Esophagus (tissue), 2 donors: ENCODE measurements around the gene SUGCT. TPM values are rescaled to one million over a fixed set of nuclear protein-coding genes. Genes with fewer than 3 reads are reported as not detected.
A peak's percentile ranks its signal among the peaks of the same experiment; 100 is the strongest.

Experiments
- H3K27ac ChIP-seq, 2 donors: one replicate each; pipeline ENCODE4 v1.5.1; 2013; ENCODE audit warnings: low read depth in 2 of 2, mild to moderate bottlenecking in 2 of 2, inconsistent platforms in 1 of 2, low read length in 1 of 2, moderate library complexity in 1 of 2
- H3K27me3 ChIP-seq, 2 donors: one replicate each; pipeline ENCODE4 v1.6.1; 2013; ENCODE audit warnings: low read length in 2 of 2, control low read depth in 1 of 2, mild to moderate bottlenecking in 1 of 2; ENCODE audit not compliant: insufficient read depth in 2 of 2, control insufficient read depth in 1 of 2
- H3K36me3 ChIP-seq, 2 donors: one replicate each; pipeline ENCODE4 v1.6.1; 2013; ENCODE audit warnings: low read length in 1 of 2; ENCODE audit not compliant: control insufficient read depth in 2 of 2, insufficient read depth in 2 of 2
- H3K4me1 ChIP-seq, 2 donors: one replicate each; pipeline ENCODE4 v1.6.1; 2013; ENCODE audit warnings: low read length in 1 of 2; ENCODE audit not compliant: control insufficient read depth in 2 of 2, insufficient read depth in 2 of 2
- H3K4me3 ChIP-seq, 2 donors: one replicate each; pipeline ENCODE4 v1.5.1; 2013; ENCODE audit warnings: low read length in 2 of 2, mild to moderate bottlenecking in 2 of 2, low read depth in 1 of 2, moderate library complexity in 1 of 2
- H3K9me3 ChIP-seq, 2 donors: one replicate each; pipeline ENCODE4 v1.6.1; 2013; ENCODE audit warnings: mild to moderate bottlenecking in 2 of 2, low read depth in 1 of 2, low read length in 1 of 2, moderate library complexity in 1 of 2; ENCODE audit not compliant: control insufficient read depth in 2 of 2, insufficient read depth in 1 of 2
- WGBS, 2 donors: extraction: QIAGEN DNeasy Blood & Tissue Kit; methylation state at CpG; one replicate each; pipeline ENCODE4 v1.1.7; 2013; 5-methylcytosine and 5-hydroxymethylcytosine counted together
- polyA plus RNA-seq, 2 donors: library from polyadenylated mRNA; stranded (reverse); fragments of 200-250 nt; gene quantifications; one replicate each; pipeline ENCODE4 v1.2.3, GENCODE V29; 2013
- donor health status: healthy with polysubstance abuse.
- donor health status: Bipolar disorder and iron deficiency.

SUGCT gene
- polyA plus RNA-seq, 2 donors: 1.7 to 2.3 TPM

DNA sequence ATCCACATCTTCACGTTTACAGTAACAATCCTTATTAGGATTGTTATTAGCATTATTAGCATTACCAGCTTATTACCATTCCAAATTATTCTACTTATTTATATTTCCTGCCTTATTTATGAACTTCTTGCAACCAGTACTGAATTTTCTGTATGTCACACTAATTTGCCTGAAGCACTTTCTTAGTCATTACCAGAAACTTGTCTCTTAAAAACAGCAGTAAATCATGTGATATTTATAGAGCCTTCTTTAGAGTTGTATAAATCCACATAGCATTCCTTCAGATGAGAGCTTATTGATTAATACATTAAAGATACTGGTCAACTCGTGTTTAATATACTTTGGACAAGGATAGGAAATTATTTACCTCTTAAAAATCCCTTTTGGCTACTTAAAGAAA lies 618.6 kb downstream of the SUGCT start:
- WGBS, 2 donors: 46 to 49% methylated on average over 2 of the region's 2 CpGs
- Histone ChIP-seq H3K4me3 (no peak overlapping the region), H3K27ac (no peak overlapping the region), H3K4me1 (no peaks in the 10 kb centered on the region), H3K9me3 (no peaks in the 10 kb centered on the region), H3K36me3 (no peaks in the 10 kb centered on the region), H3K27me3 (no peaks in the 10 kb centered on the region)

DNA sequence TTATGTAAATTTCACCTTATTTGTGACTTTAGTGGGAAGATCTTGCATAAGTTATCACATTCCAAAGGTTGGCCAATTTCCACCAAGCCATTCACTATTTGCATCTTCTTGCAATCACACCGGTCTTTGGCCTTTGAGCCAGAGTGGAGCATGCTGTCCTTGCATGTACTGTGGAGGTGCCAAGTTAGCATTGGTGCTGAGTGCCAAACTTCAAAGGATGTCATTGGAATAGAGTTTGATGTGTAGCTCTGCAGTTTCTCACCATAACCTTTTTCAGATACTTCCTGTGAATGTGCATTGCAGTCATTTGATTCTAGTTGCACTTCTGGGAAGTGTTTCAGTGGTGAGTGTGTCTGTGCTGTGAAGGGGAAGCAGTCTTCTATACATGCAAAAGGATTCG lies 620.6 kb downstream of the SUGCT start:
- H3K4me3 ChIP-seq: no peak overlapping the region
- H3K36me3 ChIP-seq: no peaks in the 10 kb centered on the region
- no peaks in the 10 kb centered on the region for H3K27me3 ChIP-seq
- WGBS, 2 donors: 70 to 75% methylated on average over 2 of the region's 2 CpGs
- H3K9me3 ChIP-seq: no peaks in the 10 kb centered on the region
- H3K4me1 ChIP-seq: no peaks in the 10 kb centered on the region
- no peak overlapping the region for H3K27ac ChIP-seq

DNA sequence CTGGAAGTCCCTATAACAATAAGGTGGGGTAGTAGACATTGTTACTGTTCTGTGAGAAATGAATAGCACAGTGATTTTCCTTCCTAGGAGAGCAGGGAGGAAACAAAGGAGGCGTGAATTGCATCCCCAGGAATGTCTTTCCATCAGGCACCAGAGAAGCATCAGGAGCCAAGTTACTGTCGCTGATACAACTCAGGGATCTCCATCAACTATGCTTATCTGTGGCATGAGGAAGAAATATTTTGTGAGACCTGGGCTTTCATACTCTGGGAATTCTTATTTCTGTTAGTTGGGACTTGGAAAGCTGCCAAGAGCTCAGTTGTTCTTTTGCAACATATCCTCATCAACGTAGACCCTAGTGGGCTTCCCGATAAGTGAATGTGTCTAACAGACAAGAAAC lies 622.3 kb downstream of the SUGCT start:
- H3K27me3 ChIP-seq: no peaks in the 10 kb centered on the region
- WGBS, 2 donors: 78 to 83% methylated on average over 4 of the region's 4 CpGs

DNA sequence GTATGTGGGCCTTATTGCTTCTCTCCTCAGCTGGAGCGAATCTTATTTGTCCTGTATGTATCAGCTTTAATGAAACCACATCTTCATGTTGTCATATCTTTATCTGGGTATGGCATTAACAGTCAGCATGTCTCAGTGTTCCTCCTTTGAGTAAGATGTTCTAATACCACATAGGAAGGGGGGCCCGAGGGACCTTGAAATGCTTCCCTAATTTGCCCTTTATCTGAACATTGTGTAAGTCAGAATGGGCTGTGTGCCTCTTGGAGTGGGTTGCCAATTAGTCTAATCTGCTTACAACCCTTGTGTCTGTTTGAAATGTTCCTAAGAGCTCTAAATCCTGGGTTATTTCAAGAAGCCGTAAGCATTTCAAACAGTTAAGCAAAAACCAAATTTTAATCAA lies 623.8 kb downstream of the SUGCT start:
- H3K36me3 ChIP-seq: no peaks in the 10 kb centered on the region
- no peak overlapping the region for H3K4me3 ChIP-seq
- 78 to 83% methylated on average over 3 of the region's 3 CpGs for WGBS, 2 donors
- H3K27me3 ChIP-seq: no peaks in the 10 kb centered on the region
- H3K27ac ChIP-seq: no peak overlapping the region
- H3K4me1 ChIP-seq: no peaks in the 10 kb centered on the region
- H3K9me3 ChIP-seq: no peaks in the 10 kb centered on the region

More for the DNA sequence above, 622.3 kb downstream of the SUGCT start:
- Histone ChIP-seq H3K4me3 (no peak overlapping the region), H3K36me3 (no peaks in the 10 kb centered on the region), H3K27ac (no peak overlapping the region), H3K4me1 (no peaks in the 10 kb centered on the region), H3K9me3 (no peaks in the 10 kb centered on the region)

DNA sequence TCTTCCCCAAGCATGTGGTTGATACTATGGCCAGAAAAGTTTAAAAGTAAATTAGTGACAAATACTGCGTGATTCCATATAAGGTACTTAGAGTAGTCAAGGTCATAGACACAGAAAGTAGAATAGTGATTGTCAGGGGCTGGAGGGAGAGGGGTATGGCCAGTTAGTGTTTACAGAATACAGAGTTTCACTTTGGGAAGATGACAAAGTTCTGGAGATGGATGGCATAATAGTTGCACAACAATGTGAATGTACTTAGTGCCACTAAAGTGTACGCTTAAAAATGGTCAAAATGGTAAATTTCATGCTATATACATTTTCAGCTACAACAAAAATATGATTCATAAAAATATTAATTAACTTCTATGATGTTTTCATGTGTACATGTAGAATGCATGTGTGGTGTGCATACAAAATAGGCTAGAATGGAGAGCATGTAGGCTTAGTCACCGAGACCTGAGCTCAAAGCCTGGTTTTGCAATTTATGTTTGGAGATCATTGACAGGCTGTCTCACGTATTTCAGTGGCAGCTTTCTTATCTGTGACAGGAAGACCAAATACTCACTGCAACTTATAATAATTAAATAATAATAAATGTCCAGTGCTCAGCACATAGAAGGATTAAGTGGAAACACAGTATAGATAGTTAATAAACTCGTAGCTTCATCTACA lies 625.6 kb downstream of the SUGCT start:
- H3K4me3 ChIP-seq: no peak overlapping the region
- H3K27ac ChIP-seq: no peak overlapping the region
- no peaks in the 10 kb centered on the region for H3K4me1 ChIP-seq
- H3K9me3 ChIP-seq: no peaks in the 10 kb centered on the region
- no peaks in the 10 kb centered on the region for H3K27me3 ChIP-seq
- 77 to 80% methylated on average over 5 of the region's 5 CpGs for WGBS, 2 donors
- no peaks in the 10 kb centered on the region for H3K36me3 ChIP-seq

DNA sequence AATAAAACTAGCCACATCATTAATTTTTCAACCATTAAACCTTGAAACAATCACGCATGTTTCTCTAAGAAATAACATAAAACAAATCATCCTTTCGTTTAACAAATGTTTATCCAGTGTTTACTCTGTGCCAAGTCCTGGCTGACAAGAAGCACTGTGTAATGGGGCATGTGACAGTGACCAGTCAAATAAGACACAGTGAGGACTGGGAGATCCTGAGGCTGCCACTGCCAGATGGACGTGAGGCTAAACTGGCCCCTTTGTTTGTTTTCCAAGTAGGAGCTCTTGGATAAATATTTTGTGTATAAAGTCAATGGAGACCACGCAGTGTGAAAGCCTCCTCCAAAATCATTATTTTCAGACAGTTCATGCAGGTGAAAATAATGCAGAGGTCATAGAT lies 626.2 kb downstream of the SUGCT start:
- no peaks in the 10 kb centered on the region for H3K9me3 ChIP-seq
- H3K36me3 ChIP-seq: no peaks in the 10 kb centered on the region
- H3K4me3 ChIP-seq: no peak overlapping the region
- WGBS, 2 donors: 58% methylated on average over 4 of the region's 4 CpGs
- no peaks in the 10 kb centered on the region for H3K27me3 ChIP-seq
- H3K4me1 ChIP-seq: no peaks in the 10 kb centered on the region
- no peak overlapping the region for H3K27ac ChIP-seq

DNA sequence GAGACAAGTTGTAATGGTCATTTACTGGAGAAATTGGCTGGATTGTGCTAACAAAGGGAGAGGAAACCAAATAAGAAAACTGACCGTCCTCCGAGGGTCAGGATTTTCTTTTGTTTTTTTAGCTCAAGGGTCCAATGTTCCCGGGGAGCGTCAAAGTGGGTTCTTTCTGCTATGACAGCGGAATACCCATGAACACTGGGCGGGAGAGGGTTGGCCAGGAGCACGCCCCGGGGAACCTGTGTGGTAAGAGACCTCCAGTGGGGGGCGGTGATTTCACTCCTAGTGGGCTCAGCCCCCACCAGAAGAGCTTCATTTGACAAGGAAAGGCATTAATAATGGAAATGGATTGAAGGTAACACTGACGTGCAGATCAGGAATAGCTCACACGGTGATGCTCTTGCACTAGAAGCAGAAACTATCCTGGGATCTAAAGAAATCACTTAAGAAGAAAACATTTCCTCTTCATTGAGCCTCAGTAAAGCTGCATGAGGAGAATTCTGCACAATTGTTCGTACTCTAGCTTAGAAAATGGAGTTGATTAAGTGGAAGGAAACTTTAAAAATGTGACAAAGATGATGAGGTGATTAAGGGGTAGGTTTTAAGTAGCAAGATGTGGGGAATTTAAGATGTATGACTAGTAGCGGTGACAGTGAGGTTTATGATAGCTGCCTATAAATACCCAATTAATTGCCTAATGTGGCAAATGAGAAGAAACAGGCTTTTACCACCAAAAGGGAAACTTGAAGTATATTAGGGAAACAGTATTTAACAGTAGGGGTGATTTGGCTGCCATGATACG lies 627.2 kb downstream of the SUGCT start:
- Histone ChIP-seq H3K4me1 (no peaks in the 10 kb centered on the region), H3K27ac (no peak overlapping the region), H3K9me3 (no peaks in the 10 kb centered on the region), H3K36me3 (no peaks in the 10 kb centered on the region), H3K27me3 (no peaks in the 10 kb centered on the region), H3K4me3 (no peak overlapping the region)
- WGBS, 2 donors: 77 to 85% methylated on average over 14 of the region's 14 CpGs

DNA sequence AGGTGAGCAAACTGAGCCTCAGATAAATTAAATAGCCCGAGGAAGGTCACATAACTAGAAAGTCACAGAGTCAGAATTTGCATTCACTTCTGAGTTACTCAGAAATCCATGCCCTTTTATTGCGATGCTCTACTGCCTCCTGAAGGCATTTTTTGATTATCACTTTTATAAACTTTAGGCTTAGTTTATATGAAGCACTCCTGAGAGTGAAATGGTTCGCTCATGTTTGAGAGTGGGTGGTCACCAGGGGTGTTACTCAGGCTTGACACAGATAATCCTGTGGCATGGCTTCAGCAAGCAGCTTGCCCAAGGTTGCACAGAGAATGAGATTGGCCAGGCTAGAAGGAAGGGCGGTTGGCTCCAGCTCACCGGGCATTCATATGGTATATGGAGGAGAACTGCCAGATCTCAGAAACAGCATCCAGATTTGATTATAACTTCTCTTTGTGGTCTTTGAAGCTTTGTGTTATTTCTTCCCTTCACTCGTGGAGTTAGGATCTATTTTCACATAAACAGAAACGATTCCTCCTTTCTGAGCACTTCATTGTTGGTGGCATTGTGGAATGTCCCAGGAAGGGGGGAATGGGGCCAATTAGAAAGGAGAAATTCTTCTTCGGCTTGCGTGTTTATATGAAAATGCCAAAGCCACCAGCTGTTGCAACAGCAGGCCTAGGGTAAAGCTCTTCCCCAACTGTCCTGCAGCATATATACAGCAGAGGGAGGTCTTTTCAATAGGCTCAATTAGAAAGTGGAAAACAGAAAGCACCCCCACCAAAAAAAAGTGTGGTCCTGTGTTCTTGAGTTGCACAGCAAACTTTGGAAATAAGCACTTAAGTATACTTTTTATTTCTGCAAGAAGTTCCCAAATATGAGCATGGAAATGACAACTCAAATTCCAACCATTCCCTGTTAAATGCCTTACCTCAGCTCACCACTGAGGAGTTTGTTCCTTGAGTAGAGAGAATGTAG lies 628.8 kb downstream of the SUGCT start:
- Histone ChIP-seq H3K27ac (peak overlapping the region in 1 of 2 donors; percentile 21), H3K4me3 (no peak overlapping the region), H3K9me3 (no peaks in the 10 kb centered on the region), H3K36me3 (no peaks in the 10 kb centered on the region), H3K4me1 (no peaks in the 10 kb centered on the region), H3K27me3 (no peaks in the 10 kb centered on the region)
- 74 to 78% methylated on average over 9 of the region's 9 CpGs for WGBS, 2 donors

DNA sequence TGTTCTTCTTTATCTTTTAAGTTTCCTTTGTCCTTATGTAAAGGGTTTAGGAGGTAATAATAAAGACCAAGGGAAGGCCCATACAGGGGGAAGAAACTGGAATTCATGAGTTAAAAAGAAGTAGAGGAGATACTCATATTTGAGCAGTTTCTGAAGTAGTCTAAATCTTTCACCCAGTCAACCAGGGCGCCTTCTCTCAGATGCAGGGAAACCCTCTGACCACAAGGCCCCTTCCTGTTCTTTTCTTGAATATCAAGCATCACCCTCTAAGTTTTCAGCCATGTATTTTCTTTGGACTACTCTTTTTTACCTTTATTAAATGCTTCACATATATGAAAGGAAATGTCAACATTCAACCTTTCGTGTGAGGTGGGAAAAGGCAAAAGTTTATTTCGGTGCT lies 630.8 kb downstream of the SUGCT start:
- no peak overlapping the region for H3K27ac ChIP-seq
- H3K36me3 ChIP-seq: no peaks in the 10 kb centered on the region
- 85 to 87% methylated on average over 3 of the region's 3 CpGs for WGBS, 2 donors
- no peaks in the 10 kb centered on the region for H3K4me1 ChIP-seq
- no peak overlapping the region for H3K4me3 ChIP-seq
- H3K27me3 ChIP-seq: peaks cover 0 to under 1% of the 10 kb centered on the region in 2 donors
- no peaks in the 10 kb centered on the region for H3K9me3 ChIP-seq
